Measurements from ENCODE around the gene CPHXL.
A peak's percentile ranks its signal among the peaks of the same experiment; 100 is the strongest.

Gene CPHXL

DNA sequence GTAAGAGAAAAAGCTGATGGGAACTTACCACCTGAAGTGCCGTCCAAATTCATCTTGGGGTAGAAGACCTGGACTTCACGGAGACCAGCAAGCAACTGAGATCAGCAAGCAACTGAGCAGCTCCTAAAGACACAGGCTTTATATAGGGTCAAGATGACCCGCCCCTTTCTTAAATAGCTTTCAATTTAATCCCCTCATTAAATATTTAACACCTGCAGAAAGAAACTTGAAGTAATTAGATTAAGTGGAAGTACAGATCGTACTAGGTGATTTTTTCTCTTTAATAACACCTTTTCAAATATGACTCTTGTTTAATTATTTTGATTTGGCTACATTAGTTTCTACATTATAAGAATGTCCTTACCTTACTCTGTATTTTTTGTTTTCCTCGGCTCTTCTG lies at the start of gene CPHXL:
TSS of gene CPHXL (minus strand) at position 101 of the 400 bp plus-strand sequence. CDS start at position 53, 48 bp downstream.
- no peak for DNase-seq (ENCODE audit: low read depth in 2 of 2)

GRCh38 chr16:75774197-75774596 lies 47.9 kb upstream of the CPHXL start:
- DNase-seq (ENCODE audit: low read depth in 2 of 2) = no peak

GRCh38 chr16:75770051-75770450 lies 43.8 kb upstream of the CPHXL start:
- no peak for DNase-seq (ENCODE audit: low read depth in 2 of 2)

GRCh38 chr16:75764154-75764768 lies 38.0 kb upstream of the CPHXL start:
- peak; percentile 7 to 46 for DNase-seq (ENCODE audit: low read depth in 2 of 2)

- no peak for DNase-seq (ENCODE audit: low read depth in 2 of 2)
Observed at GRCh38 chr16:75763204-75763603, 36.9 kb upstream of the CPHXL start.

DNA sequence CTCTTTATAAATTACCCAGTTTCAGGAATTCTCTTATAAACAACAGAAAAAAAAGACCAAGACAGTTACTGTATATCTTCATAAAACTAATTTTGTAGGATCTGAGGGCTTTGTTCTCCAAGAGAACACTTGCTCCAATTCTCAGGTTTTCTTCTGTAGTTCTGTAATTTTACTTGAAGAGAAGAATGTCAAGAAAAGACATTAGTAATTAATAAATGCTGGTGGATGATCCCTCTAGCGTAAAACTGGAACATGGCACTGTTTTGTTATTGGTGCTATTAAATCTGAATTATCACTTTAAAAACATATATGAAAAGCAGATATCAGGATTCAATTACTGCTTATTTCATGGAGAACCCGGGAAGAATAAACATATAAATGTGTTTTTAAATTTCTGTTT lies 36.5 kb upstream of the CPHXL start:
- DNase-seq (ENCODE audit: low read depth in 2 of 2) = no peak

DNA sequence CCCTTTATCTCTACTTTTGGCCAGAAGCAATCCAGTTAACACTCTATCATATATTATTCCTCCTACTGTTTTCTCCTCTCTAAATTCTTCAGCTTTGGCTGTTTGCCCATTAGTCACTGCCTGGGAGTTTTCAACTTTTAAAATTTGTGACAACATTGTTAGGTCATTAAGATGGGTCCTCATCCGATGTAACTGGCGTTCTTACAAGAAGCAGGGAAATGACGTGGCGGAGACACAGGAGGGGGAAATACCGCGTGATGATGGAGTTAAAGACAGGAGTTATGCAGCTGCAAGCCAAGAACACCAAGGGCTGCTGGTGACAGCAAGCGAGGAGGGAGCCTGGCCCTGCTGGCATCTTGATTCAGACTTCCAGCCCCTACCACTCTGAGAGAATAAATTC lies 34.8 kb upstream of the CPHXL start:
- DNase-seq (ENCODE audit: low read depth in 2 of 2) = no peak

- no peak for DNase-seq (ENCODE audit: low read depth in 2 of 2)
Observed at GRCh38 chr16:75760018-75760519, 33.8 kb upstream of the CPHXL start.

DNA sequence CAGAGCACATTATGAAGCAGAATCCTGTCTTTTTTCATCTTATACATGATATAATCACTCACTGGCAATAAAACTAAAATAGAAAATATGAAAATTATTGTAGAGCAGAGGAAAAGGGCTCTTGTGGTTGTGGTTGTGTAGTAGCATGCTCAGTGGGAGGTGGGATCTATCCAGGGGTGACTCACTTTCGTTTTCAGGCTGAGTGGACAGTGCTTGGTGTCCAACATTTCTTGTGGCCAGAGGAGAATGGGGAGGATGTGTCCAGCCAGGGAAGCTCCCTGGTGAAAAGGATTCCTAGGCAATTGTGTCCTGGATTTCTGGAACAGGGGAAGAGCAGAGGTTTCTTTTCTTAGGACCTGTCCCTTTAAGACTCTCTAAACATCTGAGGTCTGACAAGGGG lies 31.9 kb upstream of the CPHXL start:
- DNase-seq (ENCODE audit: low read depth in 2 of 2) = no peak

DNA sequence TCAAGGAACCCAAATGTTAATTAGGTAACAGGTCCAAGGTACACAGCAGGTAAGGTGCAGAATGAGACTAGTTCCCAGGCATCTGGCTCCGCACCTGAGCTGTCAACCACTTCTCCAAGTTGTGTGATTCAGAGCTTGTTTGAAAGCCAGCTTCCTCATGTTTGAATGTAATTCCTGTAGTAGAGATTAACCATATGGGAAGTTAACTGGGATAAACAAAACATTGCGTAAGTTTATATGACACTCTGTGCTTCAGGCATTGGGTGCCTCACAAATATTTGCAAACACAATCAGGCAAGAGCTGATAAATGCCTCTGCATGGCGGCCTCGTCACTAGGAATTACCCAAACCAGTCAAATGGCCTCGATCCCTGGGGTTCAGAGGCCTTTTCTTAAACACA lies 27.9 kb upstream of the CPHXL start:
- DNase-seq (ENCODE audit: low read depth in 2 of 2) = no peak

DNA sequence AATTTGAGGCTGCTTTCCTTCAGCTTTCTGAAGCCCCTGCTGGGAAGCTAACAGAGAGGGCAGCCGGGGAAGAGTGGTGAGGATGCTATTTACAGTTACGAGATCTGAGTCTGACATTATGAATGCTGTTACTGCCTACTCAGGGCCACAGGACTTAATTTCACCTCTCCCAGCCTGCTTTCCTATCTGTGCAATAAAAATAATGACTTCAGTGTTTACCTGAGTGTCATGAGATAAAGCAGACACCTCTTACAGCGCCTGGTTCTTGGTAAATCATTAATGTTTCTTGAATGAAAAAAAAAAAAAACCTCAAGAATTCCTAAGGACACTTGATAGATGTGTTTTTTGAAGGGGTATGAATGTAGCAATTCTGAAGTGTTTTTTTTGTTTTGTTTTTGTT lies 24.2 kb upstream of the CPHXL start:
- DNase-seq (ENCODE audit: low read depth in 2 of 2) = no peak

DNA sequence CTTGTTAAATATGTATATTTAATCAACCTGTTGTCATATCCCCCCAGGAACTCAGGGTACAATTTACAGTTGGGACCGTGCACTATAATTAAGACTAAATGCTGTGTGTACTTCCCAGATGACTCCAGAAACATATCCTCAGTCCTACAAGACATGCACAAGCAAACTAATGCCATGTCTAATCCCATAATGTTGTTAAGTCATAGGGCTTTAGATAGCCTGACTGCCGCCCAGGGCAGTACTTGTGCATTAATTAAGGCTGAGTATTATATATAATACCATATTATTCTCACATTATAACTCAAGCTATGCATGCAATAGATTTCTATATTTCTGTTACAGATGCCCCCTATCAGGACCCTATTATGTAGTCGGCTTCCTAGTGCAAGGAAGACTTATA lies 20.1 kb upstream of the CPHXL start:
- DNase-seq (ENCODE audit: low read depth in 2 of 2) = no peak

GRCh38 chr16:75745823-75746222 lies 19.5 kb upstream of the CPHXL start:
- DNase-seq (ENCODE audit: low read depth in 2 of 2) = no peak

GRCh38 chr16:75745242-75745641 lies 19.0 kb upstream of the CPHXL start:
- DNase-seq (ENCODE audit: low read depth in 2 of 2) = no peak

GRCh38 chr16:75742424-75743047 lies 16.2 kb upstream of the CPHXL start:
- DNase-seq (ENCODE audit: low read depth in 2 of 2) = no peak

- DNase-seq (ENCODE audit: low read depth in 2 of 2) = no peak
Observed at GRCh38 chr16:75733305-75734211, 7.3 kb upstream of the CPHXL start.

DNA sequence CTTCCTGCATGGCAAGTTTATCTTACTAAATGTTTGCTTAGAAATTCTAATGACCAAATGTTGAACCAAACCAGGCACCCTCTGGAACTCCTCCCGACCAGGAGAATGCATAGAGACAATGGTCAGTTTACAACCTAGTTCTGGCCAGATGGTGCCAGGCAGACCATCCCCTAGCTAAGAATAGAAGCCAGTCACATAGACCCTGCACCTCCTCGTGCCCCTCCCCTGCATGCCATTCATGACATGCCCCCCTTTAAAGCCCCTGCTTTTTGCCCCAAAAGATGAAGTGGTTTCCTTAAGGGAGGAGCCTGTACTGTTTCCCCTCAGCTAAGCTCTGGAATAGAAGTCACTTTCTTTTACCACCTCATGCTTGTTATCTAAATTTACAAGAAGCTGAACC lies 6.6 kb upstream of the CPHXL start:
- DNase-seq (ENCODE audit: low read depth in 2 of 2) = no peak

DNA sequence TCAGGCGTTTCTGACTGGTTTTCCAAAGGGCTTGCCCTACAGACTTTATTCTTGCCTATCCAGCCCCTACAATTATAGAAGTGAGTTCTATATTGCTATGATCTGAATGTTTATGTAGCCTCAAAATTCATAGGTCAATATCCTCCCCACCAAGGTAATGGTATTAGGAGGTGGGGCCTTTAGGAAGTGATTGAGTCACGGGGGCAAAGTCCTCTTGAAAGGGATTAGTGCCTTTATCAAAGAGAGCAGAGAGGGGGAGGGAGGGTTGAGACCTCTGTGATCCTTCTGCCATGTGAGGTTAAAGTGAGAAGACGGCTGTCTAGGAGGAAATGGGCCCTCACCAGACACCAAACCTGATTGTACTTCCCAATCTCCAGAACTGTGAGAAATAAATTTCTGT lies 931 bp upstream of the CPHXL start:
- no peak for DNase-seq (ENCODE audit: low read depth in 2 of 2)

- DNase-seq (ENCODE audit: low read depth in 2 of 2) = no peak
Observed at GRCh38 chr16:75718452-75718851, 7.8 kb downstream of the CPHXL start.

- DNase-seq (ENCODE audit: low read depth in 2 of 2) = no peak
Observed at GRCh38 chr16:75714661-75715060, 11.6 kb downstream of the CPHXL start.

- DNase-seq (ENCODE audit: low read depth in 2 of 2) = no peak
Observed at GRCh38 chr16:75710344-75710743, 15.9 kb downstream of the CPHXL start.

DNA sequence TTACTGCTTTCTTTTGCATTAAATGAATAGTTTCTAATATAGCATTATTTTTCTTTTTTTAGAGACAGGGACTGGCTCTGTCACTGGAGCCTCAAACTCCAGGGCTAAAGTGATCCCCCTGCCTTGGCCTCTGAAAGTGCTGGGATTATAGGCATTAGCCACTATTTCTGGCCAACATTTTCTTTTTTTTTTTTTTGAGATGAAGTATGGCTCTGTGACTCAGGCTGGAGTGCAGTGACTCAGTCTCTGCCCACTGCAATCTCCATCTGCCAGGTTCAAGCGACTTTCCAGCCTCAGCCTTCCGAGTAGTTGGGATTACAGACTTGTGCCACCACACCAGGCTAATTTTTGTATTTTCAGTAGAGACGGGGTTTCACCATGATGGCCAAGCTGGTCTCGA lies 23.0 kb downstream of the CPHXL start:
- no peak for DNase-seq (ENCODE audit: low read depth in 2 of 2)

- DNase-seq (ENCODE audit: low read depth in 2 of 2) = no peak
Observed at GRCh38 chr16:75702242-75702641, 24.0 kb downstream of the CPHXL start.
